ENCODE results near the gene EFNA1. TPM values are rescaled to one million over a fixed set of nuclear protein-coding genes. Genes with fewer than 3 reads are reported as not detected.

The EFNA1 gene
- total and polyA plus RNA-seq, 2 of the 13 experiments (the other 11 are each of a cell fraction or from before 2014, with no cell fraction given) = 81.8 to 874 TPM

DNA sequence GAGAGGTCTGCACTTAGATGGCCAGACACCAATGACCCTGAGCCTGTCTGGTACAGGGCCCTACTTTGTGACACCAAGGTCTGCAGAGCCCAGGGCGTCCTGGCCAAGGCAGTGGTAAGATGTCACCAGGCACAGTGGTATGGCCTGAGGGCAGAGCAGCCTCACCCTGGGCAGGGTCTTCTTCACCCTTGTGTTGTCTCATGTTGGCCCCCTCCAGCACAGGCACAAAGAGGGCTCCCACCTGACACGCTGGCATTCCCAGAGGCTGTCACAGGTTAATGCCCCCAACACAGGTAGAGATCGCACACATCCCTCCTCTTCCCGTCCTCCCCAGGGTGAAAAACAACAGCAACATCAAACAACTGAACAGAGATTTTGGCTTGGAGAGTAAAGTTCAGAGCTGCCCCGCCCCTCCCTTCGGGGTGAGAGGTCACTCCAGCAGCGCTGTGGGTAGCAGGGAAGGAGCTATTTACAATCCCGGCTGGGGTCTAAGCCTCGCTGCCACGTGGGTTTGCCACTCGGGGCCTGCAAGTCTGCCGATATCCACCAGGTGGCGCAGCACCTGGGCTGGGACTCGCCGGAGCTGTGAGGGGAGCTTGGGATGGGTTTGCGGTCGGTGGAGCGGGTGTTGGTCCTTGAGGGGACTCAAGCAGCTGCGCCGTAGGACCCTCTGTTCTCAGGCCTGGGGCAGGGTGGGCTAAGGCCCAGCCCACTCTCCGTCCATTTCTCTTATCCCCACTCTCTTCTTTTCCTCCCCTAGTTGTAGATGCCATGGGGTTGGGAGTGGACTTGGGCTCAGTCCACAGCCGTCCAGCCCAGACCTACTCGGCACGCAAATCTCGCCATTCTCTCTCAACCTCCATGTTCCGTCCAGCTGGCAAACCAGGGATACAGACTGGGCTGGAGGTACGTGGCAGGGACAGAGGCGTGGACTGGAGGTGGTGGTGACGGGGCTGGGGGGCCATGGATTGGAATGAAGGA, 36.3 kb upstream of the EFNA1 start (continued):
- TF ChIP-seq ZNF12 (CRISPR knock-in tag; IDR thresholded peaks at IDR 0.05) (no peak; the same call in 1 of the 2 replicates), ZBTB38 (CRISPR knock-in tag; IDR thresholded peaks at IDR 0.05) (peak; percentile 23; the same call in 1 of the 2 replicates), PHF5A (CRISPR knock-in tag; IDR thresholded peaks at IDR 0.05; ENCODE audit: low read depth, unreplicated experiment) (peak; percentile 93), ZFP82 (CRISPR knock-in tag; IDR thresholded peaks at IDR 0.05; ENCODE audit: borderline replicate concordance) (peak; percentile 79; the same call in 1 of the 2 replicates), ZFY (CRISPR knock-in tag; IDR thresholded peaks at IDR 0.05) (no peak), CC2D1A (CRISPR knock-in tag; IDR thresholded peaks at IDR 0.05) (no peak), NCOA2 (CRISPR knock-in tag; IDR thresholded peaks at IDR 0.05) (peak; percentile 73), NBN (conservative IDR thresholded peaks at IDR 0.05) (no peak), GTF2F1 (IDR thresholded peaks at IDR 0.05; ENCODE audit: low read length) (no peak), FOXK2 (IDR thresholded peaks at IDR 0.05) (peak; percentile 92), ZNF234 (CRISPR knock-in tag; conservative IDR thresholded peaks at IDR 0.05) (no peak), IRF2 (CRISPR knock-in tag; IDR thresholded peaks at IDR 0.05) (peak; percentile 76; the same call in 1 of the 2 replicates), ZNF781 (CRISPR knock-in tag; IDR thresholded peaks at IDR 0.05; ENCODE audit: borderline replicate concordance, not compliant biosample characterization) (peak; percentile 84)
- TF ChIP-seq, protein P1, sequence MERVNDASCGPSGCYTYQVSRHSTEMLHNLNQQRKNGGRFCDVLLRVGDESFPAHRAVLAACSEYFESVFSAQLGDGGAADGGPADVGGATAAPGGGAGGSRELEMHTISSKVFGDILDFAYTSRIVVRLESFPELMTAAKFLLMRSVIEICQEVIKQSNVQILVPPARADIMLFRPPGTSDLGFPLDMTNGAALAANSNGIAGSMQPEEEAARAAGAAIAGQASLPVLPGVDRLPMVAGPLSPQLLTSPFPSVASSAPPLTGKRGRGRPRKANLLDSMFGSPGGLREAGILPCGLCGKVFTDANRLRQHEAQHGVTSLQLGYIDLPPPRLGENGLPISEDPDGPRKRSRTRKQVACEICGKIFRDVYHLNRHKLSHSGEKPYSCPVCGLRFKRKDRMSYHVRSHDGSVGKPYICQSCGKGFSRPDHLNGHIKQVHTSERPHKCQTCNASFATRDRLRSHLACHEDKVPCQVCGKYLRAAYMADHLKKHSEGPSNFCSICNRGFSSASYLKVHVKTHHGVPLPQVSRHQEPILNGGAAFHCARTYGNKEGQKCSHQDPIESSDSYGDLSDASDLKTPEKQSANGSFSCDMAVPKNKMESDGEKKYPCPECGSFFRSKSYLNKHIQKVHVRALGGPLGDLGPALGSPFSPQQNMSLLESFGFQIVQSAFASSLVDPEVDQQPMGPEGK (CRISPR knock-in tag; IDR thresholded peaks at IDR 0.05) = peak; percentile 93
- TF ChIP-seq, protein P2, sequence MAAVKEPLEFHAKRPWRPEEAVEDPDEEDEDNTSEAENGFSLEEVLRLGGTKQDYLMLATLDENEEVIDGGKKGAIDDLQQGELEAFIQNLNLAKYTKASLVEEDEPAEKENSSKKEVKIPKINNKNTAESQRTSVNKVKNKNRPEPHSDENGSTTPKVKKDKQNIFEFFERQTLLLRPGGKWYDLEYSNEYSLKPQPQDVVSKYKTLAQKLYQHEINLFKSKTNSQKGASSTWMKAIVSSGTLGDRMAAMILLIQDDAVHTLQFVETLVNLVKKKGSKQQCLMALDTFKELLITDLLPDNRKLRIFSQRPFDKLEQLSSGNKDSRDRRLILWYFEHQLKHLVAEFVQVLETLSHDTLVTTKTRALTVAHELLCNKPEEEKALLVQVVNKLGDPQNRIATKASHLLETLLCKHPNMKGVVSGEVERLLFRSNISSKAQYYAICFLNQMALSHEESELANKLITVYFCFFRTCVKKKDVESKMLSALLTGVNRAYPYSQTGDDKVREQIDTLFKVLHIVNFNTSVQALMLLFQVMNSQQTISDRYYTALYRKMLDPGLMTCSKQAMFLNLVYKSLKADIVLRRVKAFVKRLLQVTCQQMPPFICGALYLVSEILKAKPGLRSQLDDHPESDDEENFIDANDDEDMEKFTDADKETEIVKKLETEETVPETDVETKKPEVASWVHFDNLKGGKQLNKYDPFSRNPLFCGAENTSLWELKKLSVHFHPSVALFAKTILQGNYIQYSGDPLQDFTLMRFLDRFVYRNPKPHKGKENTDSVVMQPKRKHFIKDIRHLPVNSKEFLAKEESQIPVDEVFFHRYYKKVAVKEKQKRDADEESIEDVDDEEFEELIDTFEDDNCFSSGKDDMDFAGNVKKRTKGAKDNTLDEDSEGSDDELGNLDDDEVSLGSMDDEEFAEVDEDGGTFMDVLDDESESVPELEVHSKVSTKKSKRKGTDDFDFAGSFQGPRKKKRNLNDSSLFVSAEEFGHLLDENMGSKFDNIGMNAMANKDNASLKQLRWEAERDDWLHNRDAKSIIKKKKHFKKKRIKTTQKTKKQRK (IDR thresholded peaks at IDR 0.05; ENCODE audit: low read length) = no peak
- TF ChIP-seq, protein P3, sequence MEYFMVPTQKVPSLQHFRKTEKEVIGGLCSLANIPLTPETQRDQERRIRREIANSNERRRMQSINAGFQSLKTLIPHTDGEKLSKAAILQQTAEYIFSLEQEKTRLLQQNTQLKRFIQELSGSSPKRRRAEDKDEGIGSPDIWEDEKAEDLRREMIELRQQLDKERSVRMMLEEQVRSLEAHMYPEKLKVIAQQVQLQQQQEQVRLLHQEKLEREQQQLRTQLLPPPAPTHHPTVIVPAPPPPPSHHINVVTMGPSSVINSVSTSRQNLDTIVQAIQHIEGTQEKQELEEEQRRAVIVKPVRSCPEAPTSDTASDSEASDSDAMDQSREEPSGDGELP (IDR thresholded peaks at IDR 0.05; ENCODE audit: borderline replicate concordance, low read depth) = 0 out of 2 replicates have a peak, but pooled peaks have one; percentile 41
- TF ChIP-seq, protein P4, sequence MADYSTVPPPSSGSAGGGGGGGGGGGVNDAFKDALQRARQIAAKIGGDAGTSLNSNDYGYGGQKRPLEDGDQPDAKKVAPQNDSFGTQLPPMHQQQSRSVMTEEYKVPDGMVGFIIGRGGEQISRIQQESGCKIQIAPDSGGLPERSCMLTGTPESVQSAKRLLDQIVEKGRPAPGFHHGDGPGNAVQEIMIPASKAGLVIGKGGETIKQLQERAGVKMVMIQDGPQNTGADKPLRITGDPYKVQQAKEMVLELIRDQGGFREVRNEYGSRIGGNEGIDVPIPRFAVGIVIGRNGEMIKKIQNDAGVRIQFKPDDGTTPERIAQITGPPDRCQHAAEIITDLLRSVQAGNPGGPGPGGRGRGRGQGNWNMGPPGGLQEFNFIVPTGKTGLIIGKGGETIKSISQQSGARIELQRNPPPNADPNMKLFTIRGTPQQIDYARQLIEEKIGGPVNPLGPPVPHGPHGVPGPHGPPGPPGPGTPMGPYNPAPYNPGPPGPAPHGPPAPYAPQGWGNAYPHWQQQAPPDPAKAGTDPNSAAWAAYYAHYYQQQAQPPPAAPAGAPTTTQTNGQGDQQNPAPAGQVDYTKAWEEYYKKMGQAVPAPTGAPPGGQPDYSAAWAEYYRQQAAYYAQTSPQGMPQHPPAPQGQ (CRISPR knock-in tag; IDR thresholded peaks at IDR 0.05; ENCODE audit: borderline replicate concordance) = no peak
- TF ChIP-seq, protein P5, sequence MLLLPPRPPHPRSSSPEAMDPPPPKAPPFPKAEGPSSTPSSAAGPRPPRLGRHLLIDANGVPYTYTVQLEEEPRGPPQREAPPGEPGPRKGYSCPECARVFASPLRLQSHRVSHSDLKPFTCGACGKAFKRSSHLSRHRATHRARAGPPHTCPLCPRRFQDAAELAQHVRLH (CRISPR knock-in tag; IDR thresholded peaks at IDR 0.05; ENCODE audit: borderline replicate concordance, low read depth) = peak; percentile 95

Data from HepG2 (cell line).